Omental fat pad (tissue), 4 donors: ENCODE results near the gene SPON2. TPM values are rescaled to one million over a fixed set of nuclear protein-coding genes. Genes with fewer than 3 reads are reported as not detected.
A peak's percentile ranks its signal among the peaks of the same experiment; 100 is the strongest.

ENCODE experiments used
- ATAC-seq: fragments of 150-250 bp; one replicate; pipeline ENCODE4 v1.9.1; 2016; ENCODE audit warnings: mild to moderate bottlenecking, moderate library complexity; ENCODE audit not compliant: low FRiP score
- DNase-seq: peaks from one replicate; pipeline ENCODE4 v3.0.0-alpha.2; 2019; ENCODE audit warnings: low spot score
- total RNA-seq, 4 donors: library from RNA; depleted of rRNA; stranded (reverse); fragments of >200 nt; gene quantifications; one replicate each; pipeline ENCODE4 v1.1.0, GENCODE V29; 2016
- TF ChIP-seq, protein P1 (sequence below), 3 donors: fragments of 450-650 bp; IDR thresholded peaks; one replicate each; pipeline ENCODE4 v1.5.1; 2016 to 2017; ENCODE audit warnings: antibody characterized with exemption in 3 of 3, mild to moderate bottlenecking in 3 of 3, moderate library complexity in 2 of 3

Gene SPON2
- total RNA-seq, 4 donors from 2014 or later = 14.2 to 99.5 (median 30.1) TPM

DNA sequence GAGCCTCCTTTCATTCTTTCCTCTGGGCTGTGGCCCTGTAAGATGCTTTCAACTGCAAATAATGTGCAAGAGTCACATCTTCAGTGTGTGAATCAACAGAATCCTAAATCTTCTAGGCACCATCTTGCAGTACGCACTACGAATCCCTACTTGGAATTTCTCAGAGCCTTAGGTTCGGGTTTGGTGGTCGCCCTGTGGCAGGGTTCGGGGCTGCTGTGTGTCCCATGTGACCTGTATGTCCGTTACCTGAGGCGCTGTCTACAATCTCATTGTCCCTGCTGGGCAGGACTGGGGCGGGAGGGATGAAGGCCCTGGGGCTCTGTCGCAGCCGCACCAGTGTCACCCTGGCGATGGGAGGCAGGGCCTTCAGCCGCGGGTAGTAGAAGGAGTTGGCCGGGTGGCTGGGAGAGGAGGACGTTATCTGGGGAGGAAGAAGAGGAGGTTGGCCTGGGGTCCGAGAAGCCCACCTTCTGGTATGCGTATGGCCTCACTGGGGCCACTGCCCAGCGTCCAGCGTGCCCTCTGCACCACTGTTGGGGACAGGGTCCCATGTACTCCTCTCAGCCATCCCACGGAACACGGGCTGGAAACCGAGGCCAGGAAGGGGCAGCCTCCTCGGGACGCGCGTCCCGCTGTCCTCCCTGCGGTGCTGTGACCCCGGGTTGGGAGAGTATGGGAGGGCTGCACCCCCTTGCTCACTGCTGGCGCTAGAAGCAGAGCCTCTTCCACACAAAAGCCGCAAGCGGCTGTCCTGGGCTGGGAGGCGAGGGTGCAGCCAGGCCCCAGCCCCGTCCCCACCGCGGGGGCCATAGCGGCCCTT lies 2.0 kb downstream of the SPON2 start:
- TF ChIP-seq, protein P1, sequence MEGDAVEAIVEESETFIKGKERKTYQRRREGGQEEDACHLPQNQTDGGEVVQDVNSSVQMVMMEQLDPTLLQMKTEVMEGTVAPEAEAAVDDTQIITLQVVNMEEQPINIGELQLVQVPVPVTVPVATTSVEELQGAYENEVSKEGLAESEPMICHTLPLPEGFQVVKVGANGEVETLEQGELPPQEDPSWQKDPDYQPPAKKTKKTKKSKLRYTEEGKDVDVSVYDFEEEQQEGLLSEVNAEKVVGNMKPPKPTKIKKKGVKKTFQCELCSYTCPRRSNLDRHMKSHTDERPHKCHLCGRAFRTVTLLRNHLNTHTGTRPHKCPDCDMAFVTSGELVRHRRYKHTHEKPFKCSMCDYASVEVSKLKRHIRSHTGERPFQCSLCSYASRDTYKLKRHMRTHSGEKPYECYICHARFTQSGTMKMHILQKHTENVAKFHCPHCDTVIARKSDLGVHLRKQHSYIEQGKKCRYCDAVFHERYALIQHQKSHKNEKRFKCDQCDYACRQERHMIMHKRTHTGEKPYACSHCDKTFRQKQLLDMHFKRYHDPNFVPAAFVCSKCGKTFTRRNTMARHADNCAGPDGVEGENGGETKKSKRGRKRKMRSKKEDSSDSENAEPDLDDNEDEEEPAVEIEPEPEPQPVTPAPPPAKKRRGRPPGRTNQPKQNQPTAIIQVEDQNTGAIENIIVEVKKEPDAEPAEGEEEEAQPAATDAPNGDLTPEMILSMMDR (IDR thresholded peaks at IDR 0.05) = no peak
- no peak for ATAC-seq
- DNase-seq = no peak

DNA sequence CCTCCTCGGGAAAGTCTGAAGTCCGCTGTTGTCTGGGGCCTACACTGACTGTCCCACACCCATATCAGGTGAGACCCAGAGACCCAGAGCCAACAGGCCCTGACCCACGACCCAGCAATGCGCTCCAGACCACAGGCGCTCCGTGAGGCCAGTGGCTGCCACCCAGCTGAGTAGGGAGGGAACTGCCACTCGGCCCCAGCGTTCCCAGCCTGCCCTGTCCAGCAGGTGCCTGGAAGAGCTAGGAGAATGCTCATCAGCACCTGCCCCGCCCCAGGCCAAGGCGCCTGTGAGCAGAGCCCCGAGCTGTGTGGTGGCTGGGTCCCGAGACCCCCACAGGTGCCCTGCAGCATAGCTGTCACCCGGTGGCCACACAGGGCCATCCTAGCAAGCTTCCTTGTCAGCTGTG lies 2.7 kb downstream of the SPON2 start:
- DNase-seq (no peak), ATAC-seq (no peak)
- TF ChIP-seq, protein P1 (IDR thresholded peaks at IDR 0.05) = no peak

DNA sequence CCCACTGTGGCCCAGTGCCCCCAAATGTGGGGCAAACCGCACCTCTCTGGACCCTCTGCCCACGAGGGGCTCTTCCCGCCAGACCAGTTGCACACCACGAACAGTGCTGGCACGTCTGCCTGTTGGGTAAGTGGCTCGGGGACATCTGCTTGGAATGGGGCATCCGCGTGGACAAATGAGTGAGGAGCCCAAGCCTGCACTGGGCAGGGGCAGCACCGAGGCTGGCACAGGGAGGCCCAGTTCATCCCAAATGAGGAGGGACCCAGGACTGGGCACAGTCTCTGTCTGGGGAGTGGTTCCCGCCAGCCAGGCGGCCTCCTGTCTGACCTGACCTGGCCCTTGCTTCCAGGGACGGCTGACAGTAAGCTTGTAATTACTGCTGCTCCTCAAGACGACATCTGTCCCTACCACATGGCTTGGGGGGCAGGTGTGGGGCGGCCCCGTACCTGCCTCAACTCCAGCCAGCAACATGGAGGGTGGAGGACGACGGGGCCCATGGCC lies 3.2 kb downstream of the SPON2 start:
- ATAC-seq (no peak), DNase-seq (no peak)
- TF ChIP-seq, protein P1 (IDR thresholded peaks at IDR 0.05) = no peak

DNA sequence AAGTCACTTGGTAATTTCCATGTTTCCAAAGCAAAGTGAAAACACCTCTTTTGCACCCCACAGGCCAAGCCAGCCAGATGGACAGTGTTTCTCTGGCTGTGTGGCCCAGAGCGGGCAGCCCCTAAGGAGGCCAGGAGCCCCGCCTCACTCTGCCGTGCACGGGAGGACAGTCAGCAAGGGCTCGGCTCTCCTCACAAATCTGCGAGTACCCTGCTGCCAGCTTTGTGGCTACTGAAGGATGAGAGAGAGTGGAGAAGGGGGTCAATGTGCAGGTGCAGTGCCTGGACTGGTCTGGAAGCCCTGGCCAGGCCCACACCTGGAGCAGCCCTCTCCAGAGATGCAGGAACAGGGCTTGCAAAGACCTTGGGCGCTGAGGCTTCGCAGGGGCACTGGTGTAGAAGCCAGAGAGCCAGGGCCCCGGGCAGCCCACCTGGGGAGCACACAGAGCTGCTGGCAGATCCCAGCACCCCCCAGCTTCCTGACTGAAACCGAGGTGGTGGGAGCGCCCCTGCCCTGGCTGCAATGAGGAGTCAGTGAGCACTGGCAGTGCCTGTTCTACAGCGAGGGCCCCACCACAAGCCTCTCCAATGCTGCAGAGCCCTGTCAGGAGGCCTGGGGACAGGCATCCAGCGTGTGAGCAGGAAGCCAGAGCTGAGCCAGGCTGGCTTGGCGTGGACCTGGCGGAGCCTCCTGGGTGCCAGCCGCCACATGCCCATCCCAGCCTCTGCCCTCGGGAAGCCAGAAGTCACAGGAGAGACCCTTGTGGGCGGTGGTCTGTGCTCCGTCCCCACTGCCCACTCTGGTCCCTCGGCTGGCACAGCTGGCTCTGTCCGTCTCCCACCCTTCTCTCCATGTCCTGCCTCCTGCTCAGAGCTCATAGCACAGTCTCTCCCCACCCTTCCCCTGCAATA lies 3.9 kb downstream of the SPON2 start:
- DNase-seq = no peak
- ATAC-seq = no peak
- TF ChIP-seq, protein P1 (IDR thresholded peaks at IDR 0.05) = no peak

- DNase-seq (peak; percentile 68), ATAC-seq (peak; percentile 88)
- TF ChIP-seq, protein P1 (IDR thresholded peaks at IDR 0.05) = peak in 1 of 3 donors; percentile 60
These were observed 5.0 kb downstream of the SPON2 start for GRCh38 chr4:1167244-1167949.

DNA sequence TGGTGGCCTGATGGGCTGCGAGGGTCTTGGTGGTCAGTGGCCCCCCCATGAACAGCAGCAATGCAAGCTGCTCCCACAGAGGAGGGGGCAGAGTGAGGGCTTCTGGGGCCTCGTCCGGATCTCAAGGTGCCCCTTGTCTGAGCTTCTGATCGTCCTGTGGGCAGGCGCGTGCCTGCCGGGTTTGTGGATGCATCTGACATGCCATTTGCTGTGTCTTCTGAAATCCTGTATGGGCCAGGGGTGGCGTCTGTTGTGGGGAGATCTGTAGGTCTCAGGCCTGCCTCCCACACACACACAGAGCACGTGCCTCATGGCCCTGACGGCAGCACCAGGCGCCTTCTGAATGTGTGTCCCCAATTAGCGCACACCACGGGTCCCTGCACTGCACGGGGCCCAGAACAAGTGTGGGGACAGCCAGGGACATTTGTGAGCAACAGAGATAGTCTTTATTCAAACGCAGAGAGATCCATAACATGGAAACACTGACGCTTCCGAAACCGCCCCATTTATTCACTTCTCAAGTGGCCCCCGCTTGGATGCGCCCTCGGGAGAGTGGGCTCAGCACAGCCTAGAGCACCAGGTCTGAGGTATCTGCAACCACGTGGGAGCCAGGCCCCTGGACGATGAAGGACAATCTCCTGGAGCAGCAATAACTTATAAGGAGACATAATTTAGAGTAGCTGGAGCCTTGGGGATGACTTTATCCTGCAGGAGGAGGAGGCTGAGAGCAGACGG lies 5.7 kb downstream of the SPON2 start:
- DNase-seq = no peak
- no peak for ATAC-seq
- TF ChIP-seq, protein P1 (IDR thresholded peaks at IDR 0.05) = no peak
